DMS 273 (cell line): ENCODE results near the gene DBP.
A peak's percentile ranks its signal among the peaks of the same experiment; 100 is the strongest.

ENCODE experiments used
- DNase-seq: peaks from one replicate; lab custom pipeline; 2025; ENCODE audit not compliant: unreplicated experiment; lab: John Stamatoyannopoulos, UW

Gene DBP

GRCh38 chr19:48613852-48614435, 23.2 kb downstream of the DBP start:
- DNase-seq: peak; percentile 83

GRCh38 chr19:48613024-48613851, 23.9 kb downstream of the DBP start:
- peak; percentile 60 for DNase-seq

- DNase-seq: peak; percentile 36
Observed at GRCh38 chr19:48611872-48612271, 25.3 kb downstream of the DBP start.

- DNase-seq: no peak
Observed at GRCh38 chr19:48609571-48610108, 27.5 kb downstream of the DBP start.

GRCh38 chr19:48608798-48609263, 28.3 kb downstream of the DBP start:
- DNase-seq: peak; percentile 87

- no peak for DNase-seq
Observed at GRCh38 chr19:48607359-48607755, 29.8 kb downstream of the DBP start.

GRCh38 chr19:48606463-48607358, 30.5 kb downstream of the DBP start, which contains the start of gene SPACA4:
SPACA4 (plus strand) TSS chr19:48606742; CDS start chr19:48606979, 237 bp downstream.
- DNase-seq: no peak

- no peak for DNase-seq
Observed at GRCh38 chr19:48603850-48604249, 33.3 kb downstream of the DBP start.

- DNase-seq: no peak
Observed at GRCh38 chr19:48603449-48603848, 33.7 kb downstream of the DBP start.

GRCh38 chr19:48603001-48603400, 34.2 kb downstream of the DBP start:
- DNase-seq: no peak

GRCh38 chr19:48600679-48601417, 36.3 kb downstream of the DBP start:
- DNase-seq: no peak

GRCh38 chr19:48598996-48599700, 38.0 kb downstream of the DBP start:
- no peak for DNase-seq

GRCh38 chr19:48596679-48597465, 40.3 kb downstream of the DBP start:
- DNase-seq: no peak

GRCh38 chr19:48596237-48596636, 40.9 kb downstream of the DBP start:
- no peak for DNase-seq

GRCh38 chr19:48595833-48596232, 41.3 kb downstream of the DBP start:
- no peak for DNase-seq

- DNase-seq: no peak
Observed at GRCh38 chr19:48595171-48595570, 42.0 kb downstream of the DBP start.

- DNase-seq: peak; percentile 38
Observed at GRCh38 chr19:48591021-48591420, 46.2 kb downstream of the DBP start.

GRCh38 chr19:48588670-48589401, 48.3 kb downstream of the DBP start:
- DNase-seq: peak; percentile 95
